Stimulated activated CD4-positive, alpha-beta T cell treated with anti-CD3 and anti-CD28 coated beads, Interleukin-2, amount 100 ng/mL, for 4 hours (primary cell): ENCODE results near the gene SPRYD3.

Experiments
- DNase-seq: peaks from one replicate; pipeline ENCODE4 v3.0.0-alpha.2; 2020; ENCODE audit warnings: low read depth

Gene SPRYD3

DNA sequence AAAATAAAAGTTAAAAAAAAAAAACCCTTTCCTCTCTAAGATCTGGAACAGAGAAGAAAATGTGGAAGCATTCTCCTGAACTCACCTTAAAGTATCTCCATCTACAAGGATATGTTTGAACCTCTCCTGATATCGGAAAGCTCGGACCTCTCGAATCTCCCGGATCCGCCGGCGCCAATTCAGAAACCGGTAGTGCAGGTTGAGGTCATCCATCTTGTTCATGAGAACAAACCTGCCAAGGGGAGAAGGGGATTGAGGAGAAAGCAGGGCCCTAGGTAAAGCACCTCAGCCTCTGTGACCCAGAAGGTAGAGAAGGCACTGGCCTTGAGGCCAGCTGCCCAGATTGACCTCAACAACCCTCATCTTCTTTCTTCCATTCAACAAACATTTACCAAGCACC, 2.2 kb downstream of the SPRYD3 start:
- DNase-seq: no peak

DNA sequence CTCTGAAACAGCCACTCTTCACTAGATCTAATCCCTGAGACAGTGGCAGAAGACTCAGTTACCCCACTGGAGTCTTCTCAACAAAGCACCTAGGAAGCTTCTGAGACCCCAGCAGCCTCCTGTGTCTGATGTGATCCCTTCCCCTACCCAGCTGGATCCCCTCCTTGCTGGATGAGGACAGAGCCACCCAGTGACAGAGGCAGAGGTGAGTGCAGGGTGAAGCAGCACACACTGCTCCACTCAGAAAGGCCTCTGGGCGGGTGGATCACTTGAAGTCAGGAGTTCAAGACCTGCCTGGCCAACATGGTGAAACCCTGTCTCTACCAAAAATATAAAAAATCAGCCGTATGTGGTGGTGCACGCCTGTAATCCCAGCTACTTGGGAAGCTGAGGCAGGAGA, 2.7 kb downstream of the SPRYD3 start:
- DNase-seq: no peak

- no peak for DNase-seq
Measured at GRCh38 chr12:53074999-53075370, 4.2 kb downstream of the SPRYD3 start.

GRCh38 chr12:53074283-53074998, 4.7 kb downstream of the SPRYD3 start:
- DNase-seq: no peak

DNA sequence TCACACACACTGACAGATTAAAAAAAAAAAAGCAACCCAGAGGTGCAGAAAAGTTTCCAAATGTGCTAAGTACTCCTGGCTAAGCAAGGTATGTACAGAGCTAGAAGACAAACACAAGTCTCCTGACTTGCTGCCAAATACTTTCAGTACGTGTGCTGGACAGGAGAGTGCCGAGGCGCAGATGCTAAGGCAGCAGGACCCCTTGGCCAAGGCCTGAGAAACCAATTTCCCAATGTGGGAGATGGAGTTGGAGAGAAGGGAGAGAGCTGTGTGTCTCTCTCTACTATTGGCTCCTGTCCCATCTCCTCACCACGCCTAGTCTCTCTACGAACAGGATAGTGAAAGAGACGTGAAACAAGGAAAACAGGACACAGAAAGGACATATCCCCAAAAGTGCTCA, 5.3 kb downstream of the SPRYD3 start:
- DNase-seq: no peak

DNA sequence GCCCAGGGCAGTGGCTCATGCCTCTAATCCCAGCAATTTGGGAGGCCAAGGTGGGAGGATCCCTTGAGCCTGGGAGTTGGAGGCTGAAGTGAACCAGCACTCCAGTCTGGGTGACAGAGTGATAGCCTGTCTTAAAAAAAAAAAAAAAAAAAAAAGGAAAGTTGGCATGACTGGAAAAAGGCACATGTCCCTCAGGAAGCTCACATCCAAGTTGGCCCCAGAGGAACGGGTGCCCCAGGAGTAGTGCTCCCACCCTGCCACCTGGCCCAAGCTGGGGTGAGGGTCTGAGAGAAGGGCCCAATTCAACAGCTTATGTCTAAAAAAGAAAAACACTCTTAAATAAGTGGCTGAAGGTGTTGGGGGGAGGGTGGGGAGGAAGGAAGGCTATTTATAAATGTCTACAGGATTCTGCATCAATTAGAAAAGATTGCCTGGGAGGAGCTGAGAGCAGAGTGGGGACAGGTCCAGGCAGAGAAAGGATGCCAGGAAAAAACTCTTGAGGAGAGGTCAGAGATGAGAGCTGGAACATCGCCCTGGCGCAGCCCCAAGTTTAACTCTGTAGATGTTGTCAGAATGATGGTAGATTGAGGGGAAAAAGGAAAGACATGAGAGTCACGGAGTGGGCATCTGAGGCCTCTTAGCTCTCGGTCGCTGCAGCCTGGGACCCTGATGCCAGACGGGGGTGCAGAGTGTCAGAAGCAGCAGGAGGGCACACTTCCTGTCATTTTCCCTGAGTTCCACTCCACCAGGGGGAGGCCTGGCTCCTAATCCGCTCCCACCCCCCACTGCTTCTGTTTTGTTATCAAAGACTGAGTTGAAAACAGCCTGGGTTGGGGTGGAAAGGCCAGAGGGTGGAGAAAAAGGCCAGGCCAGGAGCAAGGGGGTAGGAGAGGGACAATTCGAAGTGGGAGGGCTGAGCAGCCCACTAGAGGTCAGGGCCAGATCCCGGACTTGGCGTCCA, 7.3 kb downstream of the SPRYD3 start:
- DNase-seq: no peak

- no peak for DNase-seq
Measured at GRCh38 chr12:53070877-53071492, 8.2 kb downstream of the SPRYD3 start.

DNA sequence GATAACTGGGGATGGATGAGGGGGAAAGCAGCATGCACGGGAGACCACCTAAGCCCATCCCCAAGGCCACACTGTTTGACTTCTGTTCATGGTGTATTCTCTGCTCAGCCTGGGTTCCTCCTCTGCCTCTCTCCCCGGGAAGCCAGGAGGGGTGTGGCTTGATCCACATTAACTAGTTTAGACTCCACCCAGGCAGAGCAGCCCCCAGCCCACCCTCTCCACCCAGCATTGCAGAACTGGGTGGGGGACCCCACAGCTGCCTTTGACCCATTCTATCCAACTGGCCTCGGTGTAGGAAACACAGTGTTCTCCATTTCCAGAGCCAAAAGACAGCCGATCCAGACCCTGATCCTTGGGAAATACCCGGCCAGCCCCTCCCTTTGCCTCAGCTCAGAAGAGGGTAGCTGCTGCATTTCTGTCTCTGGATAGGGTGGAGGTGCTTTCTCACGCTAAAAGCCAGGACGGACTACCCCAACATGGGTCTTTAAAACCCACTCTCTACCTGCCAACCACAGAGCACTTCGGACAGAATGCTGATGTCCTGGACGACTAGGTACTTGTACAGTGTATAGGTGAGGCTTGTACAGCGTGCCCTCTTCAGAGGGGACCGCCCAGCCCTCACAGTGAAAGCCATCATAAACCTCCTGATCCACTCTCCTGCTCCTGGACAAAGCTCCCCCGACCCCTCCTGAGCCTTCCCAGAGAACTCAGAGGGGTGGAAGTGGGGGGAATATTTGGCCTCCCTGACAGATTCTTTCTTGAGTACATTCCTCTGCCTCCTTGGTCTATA, 9.4 kb downstream of the SPRYD3 start:
- no peak for DNase-seq

GRCh38 chr12:53068811-53069585, 10.2 kb downstream of the SPRYD3 start:
- no peak for DNase-seq

DNA sequence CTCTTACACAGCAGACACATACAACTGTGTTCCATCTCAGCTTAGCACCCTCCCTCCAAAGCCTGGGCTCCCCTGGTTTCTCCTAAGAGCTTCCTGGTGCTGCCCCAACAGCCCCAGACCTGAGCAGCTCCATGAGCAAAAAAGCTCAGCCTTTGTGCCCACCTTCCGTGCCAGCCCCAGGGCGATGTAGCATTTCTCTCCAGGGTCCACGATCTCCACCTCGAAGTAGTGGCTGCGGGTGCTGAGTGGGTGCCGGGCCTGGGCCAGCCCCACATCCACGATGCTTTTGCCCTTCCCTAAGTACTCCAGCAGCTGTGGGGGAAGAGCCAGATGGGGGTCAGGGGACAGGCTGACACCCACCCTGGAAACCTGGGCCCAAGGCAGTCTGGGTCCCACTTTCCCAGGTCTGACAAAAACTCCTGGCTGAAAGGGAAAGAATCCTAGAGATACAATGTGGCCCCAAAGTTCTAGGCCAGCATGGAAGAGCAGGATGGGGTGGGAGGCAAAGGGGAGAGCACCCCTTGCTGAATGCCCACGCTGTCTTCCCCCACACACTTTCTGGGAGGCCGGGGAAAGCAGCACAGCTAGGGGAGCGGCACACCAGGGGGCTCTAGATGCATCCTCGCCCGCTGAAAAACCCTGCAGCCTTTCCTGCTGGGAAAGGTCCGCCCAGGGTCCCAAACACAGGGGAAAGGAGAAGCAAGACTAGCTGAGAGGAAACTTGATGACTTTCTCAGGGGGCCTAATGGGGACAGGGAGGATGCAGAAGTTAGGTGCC, 11.0 kb downstream of the SPRYD3 start:
- no peak for DNase-seq

DNA sequence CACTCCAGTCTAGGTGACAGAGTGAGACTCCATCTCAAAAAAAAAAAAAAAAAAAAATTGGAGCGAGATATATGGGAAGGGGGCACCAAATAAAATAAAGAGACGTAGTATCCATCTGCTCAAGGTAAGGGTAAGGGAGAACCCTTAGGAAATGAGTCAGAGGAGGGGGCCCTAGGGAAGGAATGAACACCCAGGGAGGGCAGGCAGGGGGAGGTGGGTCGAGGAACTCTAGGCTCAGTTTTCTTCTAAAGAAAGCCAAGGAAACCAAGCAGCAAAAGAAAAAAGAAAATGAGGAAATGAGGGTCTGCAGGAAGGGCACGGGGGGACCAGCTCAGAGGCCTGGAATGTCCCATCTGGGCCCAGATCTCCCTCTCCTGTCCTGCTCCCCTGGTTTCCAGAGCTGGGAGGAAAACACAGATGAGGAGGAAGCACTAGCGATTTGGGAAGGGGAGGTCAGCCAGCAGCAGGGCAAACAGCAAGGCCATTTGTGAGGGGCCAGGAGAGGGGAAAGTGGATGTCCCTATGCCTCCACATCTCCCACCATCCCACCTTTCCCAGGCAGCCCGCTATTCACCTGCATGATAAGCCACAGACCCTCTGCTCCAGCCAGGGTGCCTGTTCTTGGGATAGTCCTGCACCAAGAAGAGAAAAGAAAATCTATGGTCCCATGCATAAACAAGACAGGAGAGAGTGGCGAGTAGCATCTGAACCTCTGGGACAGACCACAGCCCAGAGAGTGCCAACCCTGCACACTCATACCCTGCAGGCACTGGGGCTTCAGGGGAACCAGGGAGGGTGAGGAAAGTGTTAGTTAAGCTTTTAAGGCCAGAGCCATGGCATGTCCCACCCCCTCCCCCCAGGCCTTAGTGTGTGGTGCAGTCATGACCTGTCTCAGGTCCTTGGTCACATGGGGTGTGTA, 11.9 kb downstream of the SPRYD3 start:
- no peak for DNase-seq

- DNase-seq: peak; percentile 41
Measured at GRCh38 chr12:53065975-53066931, 12.9 kb downstream of the SPRYD3 start.

DNA sequence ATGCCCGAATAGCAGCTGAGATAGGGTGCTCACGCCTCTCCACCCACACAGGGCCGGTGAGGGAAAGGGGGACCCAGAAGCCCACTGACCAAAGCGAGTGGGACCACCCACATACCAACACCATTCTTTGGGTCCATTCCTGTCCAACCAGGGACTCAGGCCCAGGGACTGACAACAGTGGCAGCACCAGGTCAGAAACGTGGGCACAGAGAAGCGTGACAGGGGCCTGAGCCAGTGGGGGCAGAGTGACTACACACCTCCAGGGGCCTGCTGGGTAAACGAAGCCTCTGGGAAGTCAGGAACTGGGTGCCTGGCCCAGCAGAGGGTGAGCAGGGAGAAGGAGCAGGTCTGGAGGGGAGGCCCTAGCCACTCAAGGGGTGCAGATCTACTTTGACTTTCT, 13.7 kb downstream of the SPRYD3 start:
- DNase-seq: no peak

GRCh38 chr12:53064613-53065436, 14.4 kb downstream of the SPRYD3 start:
- no peak for DNase-seq

- DNase-seq: no peak
Measured at GRCh38 chr12:53063708-53064612, 15.2 kb downstream of the SPRYD3 start.
